Muscle of back (tissue), 11 donors: ENCODE measurements around the gene ZNF425. TPM values are rescaled to one million over a fixed set of nuclear protein-coding genes. Genes with fewer than 3 reads are reported as not detected.
"Not testable (repeated sequence)": the region's sequence is repeated elsewhere in the genome, so short reads cannot be mapped to it uniquely, and the experiment has no call there.

Source experiments
- DNase-seq, 3 donors: peaks; one replicate each; pipeline versions ENCODE4 v3.0.0 to v3.0.0-alpha.2; 2013
- polyA plus RNA-seq, 10 donors: library from polyadenylated mRNA; unstranded; fragments of 120-200 nt; gene quantifications; one replicate each; pipeline ENCODE4 v1.2.1, GENCODE V29; 2013; ENCODE audit not compliant: insufficient read length in 10 of 10

Gene ZNF425
- polyA plus RNA-seq, 10 donors: 2.7 to 4.5 (median 3.4) TPM

GRCh38 chr7:149133028-149133710, 7.0 kb upstream of the ZNF425 start:
- DNase-seq: no peak

GRCh38 chr7:149130572-149131198, 4.6 kb upstream of the ZNF425 start:
- DNase-seq: no peak

- DNase-seq: peak in 2 of 3 donors; percentile 62 to 84
Measured at GRCh38 chr7:149126662-149127266, 640 bp upstream of the ZNF425 start.

- peak in 1 of 3 donors; percentile 5 for DNase-seq
Measured at GRCh38 chr7:149125189-149125862, 798 bp downstream of the ZNF425 start.

GRCh38 chr7:149109969-149110368, 16.2 kb downstream of the ZNF425 start:
- no peak for DNase-seq

- DNase-seq: no peak
Measured at GRCh38 chr7:149104749-149105148, 21.4 kb downstream of the ZNF425 start.

GRCh38 chr7:149104214-149104613, 21.9 kb downstream of the ZNF425 start:
- no peak for DNase-seq

- no peak for DNase-seq
Measured at GRCh38 chr7:149103424-149103823, 22.7 kb downstream of the ZNF425 start.

GRCh38 chr7:149102666-149103065, 23.5 kb downstream of the ZNF425 start:
- peak in 2 of 3 donors; percentile 7 to 22 for DNase-seq

GRCh38 chr7:149100821-149101220, 25.3 kb downstream of the ZNF425 start:
- DNase-seq: no peak

- no peak for DNase-seq
Measured at GRCh38 chr7:149099058-149099457, 27.1 kb downstream of the ZNF425 start.

- DNase-seq: no peak
Measured at GRCh38 chr7:149097088-149097487, 29.0 kb downstream of the ZNF425 start.

GRCh38 chr7:149093228-149093627, 32.9 kb downstream of the ZNF425 start:
- DNase-seq: no peak

- not testable (repeated sequence) for DNase-seq
Measured at GRCh38 chr7:149092244-149092643, 33.9 kb downstream of the ZNF425 start.

GRCh38 chr7:149090397-149091195, 35.5 kb downstream of the ZNF425 start, which contains the start of gene ZNF786:
Gene ZNF786, minus strand, starts transcription at chr7:149090718. Its CDS starts 78 bp downstream, at chr7:149090640.
- DNase-seq: peak; percentile 89 to 98 (median 96)

GRCh38 chr7:149087376-149087775, 38.7 kb downstream of the ZNF425 start:
- DNase-seq: no peak

GRCh38 chr7:149085866-149086265, 40.3 kb downstream of the ZNF425 start:
- DNase-seq: no peak

- DNase-seq: no peak
Measured at GRCh38 chr7:149084407-149084806, 41.7 kb downstream of the ZNF425 start.

- DNase-seq: no peak
Measured at GRCh38 chr7:149081914-149082313, 44.2 kb downstream of the ZNF425 start.

- DNase-seq: no peak
Measured at GRCh38 chr7:149077594-149077993, 48.5 kb downstream of the ZNF425 start.

- no peak for DNase-seq
Measured at GRCh38 chr7:149075286-149075685, 50.8 kb downstream of the ZNF425 start.
